22Rv1 (cell line): ENCODE measurements around the gene ECT2L.

Experiments
- CTCF ChIP-seq: fragments of 450-650 bp; IDR thresholded peaks from 2 replicates; pipeline ENCODE4 v1.5.1; 2017; ENCODE audit warnings: mild to moderate bottlenecking
- ZFX ChIP-seq: fragments of 450-650 bp; IDR thresholded peaks from 2 replicates; pipeline ENCODE4 v1.6.1; 2017; ENCODE audit warnings: antibody characterized with exemption, borderline replicate concordance

DNA sequence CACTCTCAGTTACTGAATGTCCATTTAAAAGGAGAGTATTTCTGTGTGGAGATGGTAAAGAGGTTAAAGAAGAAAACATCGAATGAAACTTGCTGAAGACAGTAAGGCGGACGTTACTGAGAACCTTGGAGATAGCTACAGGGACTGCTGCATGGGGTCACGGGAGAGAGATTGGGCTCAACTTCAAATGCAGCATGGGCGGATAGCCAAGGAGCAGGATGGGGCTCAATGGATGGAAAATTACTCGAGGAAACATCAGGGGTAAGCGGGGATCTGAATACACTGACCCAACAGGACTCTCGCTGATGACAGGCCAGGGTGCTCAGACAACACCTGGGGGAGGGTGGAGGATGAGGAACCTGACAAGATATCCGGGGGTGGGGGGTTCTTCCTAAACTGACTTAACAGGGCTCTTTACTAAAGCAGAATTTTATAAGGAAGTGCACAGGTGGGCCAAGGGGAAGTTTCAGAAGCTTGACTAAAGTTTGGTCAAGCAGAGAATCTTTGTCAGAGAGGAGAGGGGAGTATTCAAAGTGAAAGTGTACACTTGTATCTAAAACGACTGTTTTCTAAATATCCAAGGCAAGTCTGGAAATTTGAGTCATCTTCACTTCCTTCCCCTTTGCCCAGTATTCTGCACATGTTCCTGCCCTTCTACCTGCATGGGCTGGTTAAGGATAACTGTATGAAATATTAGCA lies 22.8 kb downstream of the ECT2L start:
- no peak for TF ChIP-seq CTCF
- no peak for TF ChIP-seq ZFX
